Jurkat, Clone E6-1 (cell line): ENCODE measurements around the gene TMUB1.

Experiments used
- DNase-seq: peaks from one replicate; pipeline ENCODE4 v3.0.0-alpha.2; 2011; ENCODE audit warnings: low read depth, low spot score
- H3K4me3 ChIP-seq: 2 replicates; pipeline ENCODE4 v1.5.1; 2011; ENCODE audit warnings: mild to moderate bottlenecking, low read length, control low read depth, moderate library complexity

The TMUB1 gene

GRCh38 chr7:151109094-151110048 is 26.1 kb upstream of the TMUB1 start:
- no peak overlapping the region for H3K4me3 ChIP-seq
- no peak for DNase-seq

GRCh38 chr7:151107882-151108281 is 24.6 kb upstream of the TMUB1 start:
- DNase-seq = no peak
- no peak overlapping the region for H3K4me3 ChIP-seq

GRCh38 chr7:151104411-151105235 is 21.3 kb upstream of the TMUB1 start:
- DNase-seq = no peak
- no peak overlapping the region for H3K4me3 ChIP-seq

- no peak overlapping the region for H3K4me3 ChIP-seq
These were observed 20.7 kb upstream of the TMUB1 start for GRCh38 chr7:151103973-151104372.

GRCh38 chr7:151102991-151103390 is 19.7 kb upstream of the TMUB1 start:
- H3K4me3 ChIP-seq = no peak overlapping the region
- no peak for DNase-seq

More at GRCh38 chr7:151103973-151104372, 20.7 kb upstream of the TMUB1 start:
- no peak for DNase-seq

GRCh38 chr7:151101621-151102396 is 18.5 kb upstream of the TMUB1 start:
- H3K4me3 ChIP-seq = no peak overlapping the region
- no peak for DNase-seq

GRCh38 chr7:151100921-151101320 is 17.6 kb upstream of the TMUB1 start:
- DNase-seq = no peak
- H3K4me3 ChIP-seq = no peak overlapping the region

- no peak overlapping the region for H3K4me3 ChIP-seq
- no peak for DNase-seq
These were observed 16.4 kb upstream of the TMUB1 start for GRCh38 chr7:151099486-151100211.

GRCh38 chr7:151095828-151096475 is 12.7 kb upstream of the TMUB1 start:
- DNase-seq = no peak
- no peak overlapping the region for H3K4me3 ChIP-seq

GRCh38 chr7:151095123-151095797 is 12.0 kb upstream of the TMUB1 start:
- DNase-seq = no peak
- no peak overlapping the region for H3K4me3 ChIP-seq

- no peak overlapping the region for H3K4me3 ChIP-seq
- DNase-seq = no peak
These were observed 11.4 kb upstream of the TMUB1 start for GRCh38 chr7:151094675-151095074.

GRCh38 chr7:151093748-151094147 is 10.5 kb upstream of the TMUB1 start:
- no peak overlapping the region for H3K4me3 ChIP-seq
- DNase-seq = no peak

GRCh38 chr7:151091988-151092387 is 8.7 kb upstream of the TMUB1 start:
- no peak overlapping the region for H3K4me3 ChIP-seq
- DNase-seq = no peak

- DNase-seq = no peak
- no peak overlapping the region for H3K4me3 ChIP-seq
These were observed 8.1 kb upstream of the TMUB1 start for GRCh38 chr7:151091431-151091830.

GRCh38 chr7:151091003-151091402 is 7.7 kb upstream of the TMUB1 start:
- no peak overlapping the region for H3K4me3 ChIP-seq
- no peak for DNase-seq

GRCh38 chr7:151089893-151090730 is 6.8 kb upstream of the TMUB1 start:
- DNase-seq = no peak
- no peak overlapping the region for H3K4me3 ChIP-seq
